Panc1 (cell line): ENCODE data around the gene PRLR.
A peak's percentile ranks its signal among the peaks of the same experiment; 100 is the strongest.

Experiments
- POLR2AphosphoS5 ChIP-seq: IDR thresholded peaks from 2 replicates; pipeline ENCODE4 v1.6.1; 2012; ENCODE audit warnings: mild to moderate bottlenecking, low read depth, low read length, moderate library complexity
- SIN3A ChIP-seq: IDR thresholded peaks from 2 replicates; pipeline ENCODE4 v1.6.1; 2012; ENCODE audit warnings: low read depth, mild to moderate bottlenecking, low read length, moderate library complexity, borderline replicate concordance; ENCODE audit not compliant: insufficient read depth
- TCF7L2 ChIP-seq: IDR thresholded peaks from 2 replicates; pipeline ENCODE4 v1.6.1; 2011; ENCODE audit warnings: mild to moderate bottlenecking, low read depth, low read length, inconsistent platforms
- TF ChIP-seq, protein P1 (sequence below), 2 experiments: IDR thresholded peaks; 2 replicates each; pipeline ENCODE4 v1.6.1; 2011 to 2012; ENCODE audit warnings: low read depth in 2 of 2, control low read depth in 1 of 2, low read length in 1 of 2, mild to moderate bottlenecking in 1 of 2, moderate library complexity in 1 of 2; ENCODE audit not compliant: insufficient read depth in 1 of 2
- TF ChIP-seq, protein P2 (sequence below): fragments of 450-650 bp; IDR thresholded peaks from 2 replicates; pipeline ENCODE4 v1.5.1; 2017; ENCODE audit warnings: mild to moderate bottlenecking

DNA sequence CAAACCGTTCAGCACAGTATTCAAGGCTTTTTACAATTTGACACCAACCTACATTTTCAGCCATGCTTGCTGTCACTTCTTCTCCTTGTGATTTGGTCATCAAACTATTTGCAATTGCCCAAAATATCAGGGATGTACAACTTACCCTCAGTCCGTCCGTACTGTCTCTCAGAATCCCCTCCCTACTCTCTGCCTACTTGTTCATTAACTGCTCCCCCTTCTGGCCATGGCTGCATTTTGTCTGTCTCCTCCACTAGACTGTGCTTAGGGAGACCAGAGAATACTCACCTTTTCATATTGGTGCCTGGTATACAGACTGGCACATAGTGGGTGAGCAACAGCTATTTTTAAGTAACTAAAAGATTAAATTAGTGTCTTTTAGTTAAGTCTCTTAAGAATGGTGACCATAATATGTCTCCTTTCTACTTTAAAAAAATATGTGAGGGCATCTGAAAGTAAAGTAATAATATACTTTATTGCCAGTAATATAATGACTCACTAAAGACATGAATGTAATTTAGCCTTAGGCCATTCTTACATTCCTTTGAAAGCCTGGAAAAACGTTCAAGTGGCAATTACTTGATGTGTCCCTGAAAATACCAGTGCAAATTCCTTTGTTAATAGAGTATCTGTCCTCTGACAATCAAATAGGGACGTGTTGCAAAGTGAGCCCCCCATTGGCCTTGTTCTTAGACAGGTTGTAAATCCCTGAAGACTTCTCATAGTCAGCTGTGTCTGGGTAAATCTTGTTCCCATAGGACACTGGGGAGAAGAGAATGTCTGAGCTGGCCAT lies 27.8 kb downstream of the PRLR start:
- TF ChIP-seq, protein P1, sequence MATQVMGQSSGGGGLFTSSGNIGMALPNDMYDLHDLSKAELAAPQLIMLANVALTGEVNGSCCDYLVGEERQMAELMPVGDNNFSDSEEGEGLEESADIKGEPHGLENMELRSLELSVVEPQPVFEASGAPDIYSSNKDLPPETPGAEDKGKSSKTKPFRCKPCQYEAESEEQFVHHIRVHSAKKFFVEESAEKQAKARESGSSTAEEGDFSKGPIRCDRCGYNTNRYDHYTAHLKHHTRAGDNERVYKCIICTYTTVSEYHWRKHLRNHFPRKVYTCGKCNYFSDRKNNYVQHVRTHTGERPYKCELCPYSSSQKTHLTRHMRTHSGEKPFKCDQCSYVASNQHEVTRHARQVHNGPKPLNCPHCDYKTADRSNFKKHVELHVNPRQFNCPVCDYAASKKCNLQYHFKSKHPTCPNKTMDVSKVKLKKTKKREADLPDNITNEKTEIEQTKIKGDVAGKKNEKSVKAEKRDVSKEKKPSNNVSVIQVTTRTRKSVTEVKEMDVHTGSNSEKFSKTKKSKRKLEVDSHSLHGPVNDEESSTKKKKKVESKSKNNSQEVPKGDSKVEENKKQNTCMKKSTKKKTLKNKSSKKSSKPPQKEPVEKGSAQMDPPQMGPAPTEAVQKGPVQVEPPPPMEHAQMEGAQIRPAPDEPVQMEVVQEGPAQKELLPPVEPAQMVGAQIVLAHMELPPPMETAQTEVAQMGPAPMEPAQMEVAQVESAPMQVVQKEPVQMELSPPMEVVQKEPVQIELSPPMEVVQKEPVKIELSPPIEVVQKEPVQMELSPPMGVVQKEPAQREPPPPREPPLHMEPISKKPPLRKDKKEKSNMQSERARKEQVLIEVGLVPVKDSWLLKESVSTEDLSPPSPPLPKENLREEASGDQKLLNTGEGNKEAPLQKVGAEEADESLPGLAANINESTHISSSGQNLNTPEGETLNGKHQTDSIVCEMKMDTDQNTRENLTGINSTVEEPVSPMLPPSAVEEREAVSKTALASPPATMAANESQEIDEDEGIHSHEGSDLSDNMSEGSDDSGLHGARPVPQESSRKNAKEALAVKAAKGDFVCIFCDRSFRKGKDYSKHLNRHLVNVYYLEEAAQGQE (IDR thresholded peaks at IDR 0.05; ENCODE audit: insufficient read depth in 1 of 2, low read depth in 2 of 2, low read length in 1 of 2), result no peak
- TF ChIP-seq, protein P2, sequence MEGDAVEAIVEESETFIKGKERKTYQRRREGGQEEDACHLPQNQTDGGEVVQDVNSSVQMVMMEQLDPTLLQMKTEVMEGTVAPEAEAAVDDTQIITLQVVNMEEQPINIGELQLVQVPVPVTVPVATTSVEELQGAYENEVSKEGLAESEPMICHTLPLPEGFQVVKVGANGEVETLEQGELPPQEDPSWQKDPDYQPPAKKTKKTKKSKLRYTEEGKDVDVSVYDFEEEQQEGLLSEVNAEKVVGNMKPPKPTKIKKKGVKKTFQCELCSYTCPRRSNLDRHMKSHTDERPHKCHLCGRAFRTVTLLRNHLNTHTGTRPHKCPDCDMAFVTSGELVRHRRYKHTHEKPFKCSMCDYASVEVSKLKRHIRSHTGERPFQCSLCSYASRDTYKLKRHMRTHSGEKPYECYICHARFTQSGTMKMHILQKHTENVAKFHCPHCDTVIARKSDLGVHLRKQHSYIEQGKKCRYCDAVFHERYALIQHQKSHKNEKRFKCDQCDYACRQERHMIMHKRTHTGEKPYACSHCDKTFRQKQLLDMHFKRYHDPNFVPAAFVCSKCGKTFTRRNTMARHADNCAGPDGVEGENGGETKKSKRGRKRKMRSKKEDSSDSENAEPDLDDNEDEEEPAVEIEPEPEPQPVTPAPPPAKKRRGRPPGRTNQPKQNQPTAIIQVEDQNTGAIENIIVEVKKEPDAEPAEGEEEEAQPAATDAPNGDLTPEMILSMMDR, result peak; percentile 56
- TF ChIP-seq TCF7L2, result no peak
- TF ChIP-seq SIN3A, result no peak
- no peak for TF ChIP-seq POLR2AphosphoS5
